ENCODE data around the gene EPHA6. TPM values are rescaled to one million over a fixed set of nuclear protein-coding genes. Genes with fewer than 3 reads are reported as not detected.
"Not testable (repeated sequence)": the region's sequence is repeated elsewhere in the genome, so short reads cannot be mapped to it uniquely, and the experiment has no call there.

The EPHA6 gene
- total RNA-seq, 1 donor from 2014 or later = 16.5 TPM

DNA sequence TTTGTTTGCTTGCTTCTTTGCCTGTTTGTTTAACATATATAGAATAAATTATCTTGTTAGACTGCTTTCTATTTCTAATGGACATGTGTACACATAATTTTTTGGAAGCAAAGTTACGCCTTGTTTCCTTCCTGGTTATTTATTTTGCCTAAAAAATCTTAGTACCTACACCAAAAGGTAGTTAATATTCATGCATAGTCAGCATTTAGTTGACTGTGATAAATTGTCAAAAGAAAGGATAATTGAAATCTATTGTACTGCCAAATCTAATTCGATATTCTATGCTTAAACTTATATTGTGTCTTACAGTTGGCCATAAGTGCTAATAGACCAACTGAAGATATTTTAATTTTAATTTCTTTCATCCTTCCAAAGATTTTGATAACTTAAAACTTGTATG, 716.3 kb downstream of the EPHA6 start:
- TF ChIP-seq, protein P1, sequence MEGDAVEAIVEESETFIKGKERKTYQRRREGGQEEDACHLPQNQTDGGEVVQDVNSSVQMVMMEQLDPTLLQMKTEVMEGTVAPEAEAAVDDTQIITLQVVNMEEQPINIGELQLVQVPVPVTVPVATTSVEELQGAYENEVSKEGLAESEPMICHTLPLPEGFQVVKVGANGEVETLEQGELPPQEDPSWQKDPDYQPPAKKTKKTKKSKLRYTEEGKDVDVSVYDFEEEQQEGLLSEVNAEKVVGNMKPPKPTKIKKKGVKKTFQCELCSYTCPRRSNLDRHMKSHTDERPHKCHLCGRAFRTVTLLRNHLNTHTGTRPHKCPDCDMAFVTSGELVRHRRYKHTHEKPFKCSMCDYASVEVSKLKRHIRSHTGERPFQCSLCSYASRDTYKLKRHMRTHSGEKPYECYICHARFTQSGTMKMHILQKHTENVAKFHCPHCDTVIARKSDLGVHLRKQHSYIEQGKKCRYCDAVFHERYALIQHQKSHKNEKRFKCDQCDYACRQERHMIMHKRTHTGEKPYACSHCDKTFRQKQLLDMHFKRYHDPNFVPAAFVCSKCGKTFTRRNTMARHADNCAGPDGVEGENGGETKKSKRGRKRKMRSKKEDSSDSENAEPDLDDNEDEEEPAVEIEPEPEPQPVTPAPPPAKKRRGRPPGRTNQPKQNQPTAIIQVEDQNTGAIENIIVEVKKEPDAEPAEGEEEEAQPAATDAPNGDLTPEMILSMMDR (IDR thresholded peaks at IDR 0.05; ENCODE audit: unreplicated experiment) = no peak
- no peak overlapping the region for H3K4me3 Mint-ChIP-seq (ENCODE audit: low read depth)
- H3K36me3 Mint-ChIP-seq (ENCODE audit: insufficient read depth) = peaks cover 1% of the 10 kb centered on the region
- H3K9me3 Mint-ChIP-seq (ENCODE audit: low read depth) = no peaks in the 10 kb centered on the region
- peaks cover 5% of the 10 kb centered on the region for H3K27me3 Mint-ChIP-seq
- no peak for DNase-seq (ENCODE audit: low spot score, unreplicated experiment)
- no peak overlapping the region for H3K27ac Mint-ChIP-seq
- no peaks in the 10 kb centered on the region for H3K4me1 Mint-ChIP-seq (ENCODE audit: low read depth)

DNA sequence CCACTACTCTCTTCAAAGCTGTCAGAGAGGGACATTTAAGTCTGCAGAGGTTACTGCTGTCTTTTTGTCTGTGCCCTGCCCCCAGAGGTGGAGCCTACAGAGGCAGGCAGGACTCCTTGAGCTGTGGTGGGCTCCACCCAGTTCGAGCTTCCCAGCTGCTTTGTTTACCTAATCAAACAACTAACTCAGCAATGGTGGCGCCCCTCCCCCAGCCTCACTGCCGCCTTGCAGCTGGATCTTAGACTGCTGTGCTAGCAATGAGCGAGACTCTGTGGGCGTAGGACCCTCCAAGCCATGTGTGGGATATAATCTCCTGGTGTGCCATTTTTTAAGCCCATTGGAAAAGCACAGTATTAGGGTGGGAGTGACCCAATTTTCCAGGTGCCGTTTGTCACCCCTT, 733.2 kb downstream of the EPHA6 start:
- not testable (repeated sequence) for H3K9me3 Mint-ChIP-seq (ENCODE audit: low read depth); DNase-seq (ENCODE audit: low spot score, unreplicated experiment); H3K36me3 Mint-ChIP-seq (ENCODE audit: insufficient read depth); H3K4me3 Mint-ChIP-seq (ENCODE audit: low read depth); H3K27ac Mint-ChIP-seq; H3K27me3 Mint-ChIP-seq; H3K4me1 Mint-ChIP-seq (ENCODE audit: low read depth)

DNA sequence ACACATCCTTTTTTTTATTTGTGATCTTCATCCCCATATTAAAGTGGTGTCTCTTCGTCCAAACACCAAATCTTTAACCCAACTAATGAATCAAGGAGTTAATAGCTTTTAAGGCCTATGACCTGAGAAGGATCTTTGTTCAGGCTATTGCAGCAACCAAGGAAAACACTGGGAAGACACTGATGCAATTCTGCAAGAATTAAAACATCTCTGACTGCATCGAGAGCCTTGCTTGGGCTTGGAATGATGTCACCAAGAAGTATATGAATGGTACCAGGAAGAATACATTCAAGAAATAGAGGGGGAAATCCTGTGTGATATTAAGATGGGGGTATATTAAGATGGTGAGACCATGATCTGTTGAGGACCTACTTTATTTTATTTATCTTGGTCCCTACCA, 736.0 kb downstream of the EPHA6 start:
- Mint-ChIP-seq H3K27ac (no peak overlapping the region), H3K27me3 (no peaks in the 10 kb centered on the region), H3K4me1 (ENCODE audit: low read depth) (no peaks in the 10 kb centered on the region), H3K9me3 (ENCODE audit: low read depth) (peaks cover 6% of the 10 kb centered on the region), H3K4me3 (ENCODE audit: low read depth) (no peak overlapping the region), H3K36me3 (ENCODE audit: insufficient read depth) (no peaks in the 10 kb centered on the region)
- TF ChIP-seq, protein P1 (IDR thresholded peaks at IDR 0.05; ENCODE audit: unreplicated experiment) = no peak
- no peak for DNase-seq (ENCODE audit: low spot score, unreplicated experiment)

DNA sequence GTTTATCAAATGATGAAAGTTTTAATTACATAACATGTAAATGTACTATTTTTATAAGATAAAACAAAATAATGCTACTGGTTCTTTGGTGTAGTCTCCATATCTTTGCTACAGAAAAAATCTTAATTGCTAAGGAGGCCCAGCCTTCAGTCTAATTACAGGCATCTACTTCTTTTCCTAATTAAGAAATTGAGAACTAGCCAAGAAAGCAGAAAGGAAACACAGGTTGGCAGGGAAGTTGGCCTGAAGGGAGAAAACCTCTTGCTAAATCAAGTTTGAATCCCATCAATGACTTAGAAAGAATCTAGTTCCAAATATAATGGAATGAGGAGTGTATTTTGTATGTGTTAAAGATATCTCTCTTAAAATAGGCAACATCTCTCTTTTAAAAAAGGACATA, 737.8 kb downstream of the EPHA6 start:
- no peaks in the 10 kb centered on the region for H3K36me3 Mint-ChIP-seq (ENCODE audit: insufficient read depth)
- H3K9me3 Mint-ChIP-seq (ENCODE audit: low read depth) = peaks cover 4% of the 10 kb centered on the region
- no peak overlapping the region for H3K27ac Mint-ChIP-seq
- no peaks in the 10 kb centered on the region for H3K4me1 Mint-ChIP-seq (ENCODE audit: low read depth)
- no peak overlapping the region for H3K4me3 Mint-ChIP-seq (ENCODE audit: low read depth)
- H3K27me3 Mint-ChIP-seq = no peaks in the 10 kb centered on the region
- no peak for DNase-seq (ENCODE audit: low spot score, unreplicated experiment)
- TF ChIP-seq, protein P1 (IDR thresholded peaks at IDR 0.05; ENCODE audit: unreplicated experiment) = no peak

DNA sequence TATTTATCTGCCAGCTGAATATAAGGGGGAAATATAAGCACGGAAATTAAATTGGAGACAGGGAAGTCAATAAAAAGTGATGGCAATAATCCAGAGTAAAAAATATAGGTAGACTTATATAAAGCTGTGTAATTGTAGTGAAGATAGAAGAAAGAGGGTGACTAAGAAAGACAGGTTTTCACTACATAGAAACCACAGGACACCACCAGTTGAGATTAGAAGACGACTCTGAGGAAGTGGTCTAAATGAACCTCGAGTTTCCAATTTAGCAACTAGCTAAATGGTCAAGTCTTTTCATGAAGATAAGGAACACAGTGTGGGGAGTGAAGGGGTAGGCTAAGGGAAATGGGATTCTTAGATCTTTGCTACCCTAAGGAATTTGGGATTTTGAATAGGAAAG, 761.3 kb downstream of the EPHA6 start:
- Mint-ChIP-seq H3K4me3 (ENCODE audit: low read depth) (no peak overlapping the region), H3K4me1 (ENCODE audit: low read depth) (peaks cover 2% of the 10 kb centered on the region), H3K27ac (no peak overlapping the region), H3K27me3 (no peaks in the 10 kb centered on the region), H3K9me3 (ENCODE audit: low read depth) (no peaks in the 10 kb centered on the region), H3K36me3 (ENCODE audit: insufficient read depth) (no peaks in the 10 kb centered on the region)
- DNase-seq (ENCODE audit: low spot score, unreplicated experiment) = no peak
- TF ChIP-seq, protein P1 (IDR thresholded peaks at IDR 0.05; ENCODE audit: unreplicated experiment) = no peak

DNA sequence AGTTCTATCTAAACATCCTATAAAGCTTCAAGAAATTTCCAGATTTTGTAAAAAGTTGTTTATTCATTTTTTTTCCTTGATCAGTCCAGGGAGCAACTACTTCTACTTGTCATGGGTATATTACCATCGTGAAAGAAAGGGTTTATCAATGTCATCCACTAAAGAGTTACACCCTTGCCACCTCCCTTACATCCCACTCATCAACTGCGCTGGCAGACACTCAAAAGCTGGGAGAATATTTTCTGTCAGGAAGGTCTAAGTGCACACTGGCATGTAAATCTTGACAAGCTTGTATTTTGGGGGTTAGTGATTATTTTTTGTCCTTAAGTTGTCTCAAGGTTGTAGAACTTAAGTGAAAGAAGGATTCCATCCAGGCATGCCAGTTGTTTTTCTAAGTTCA, 761.8 kb downstream of the EPHA6 start:
- no peak overlapping the region for H3K4me3 Mint-ChIP-seq (ENCODE audit: low read depth)
- H3K36me3 Mint-ChIP-seq (ENCODE audit: insufficient read depth) = no peaks in the 10 kb centered on the region
- H3K4me1 Mint-ChIP-seq (ENCODE audit: low read depth) = peaks cover 2% of the 10 kb centered on the region
- no peaks in the 10 kb centered on the region for H3K27me3 Mint-ChIP-seq
- no peak overlapping the region for H3K27ac Mint-ChIP-seq
- no peaks in the 10 kb centered on the region for H3K9me3 Mint-ChIP-seq (ENCODE audit: low read depth)
- DNase-seq (ENCODE audit: low spot score, unreplicated experiment) = no peak
- TF ChIP-seq, protein P1 (IDR thresholded peaks at IDR 0.05; ENCODE audit: unreplicated experiment) = no peak

Measured in progenitor cell of endocrine pancreas (in vitro differentiated cells).